BJ (cell line): Measurements from ENCODE around the gene KCNN3. TPM values are rescaled to one million over a fixed set of nuclear protein-coding genes. Genes with fewer than 3 reads are reported as not detected.

Experiments
- CTCF ChIA-PET: fragments of 350-600 bp; formaldehyde crosslinking; extraction: SDS; loops from one replicate; lab custom pipeline; 2021; ENCODE audit warnings: antibody characterized with exemption, inconsistent platforms; lab: Yijun Ruan, JAX
- POLR2A ChIA-PET: fragments of 300-600 bp; sonication (Branson Sonifier 250); formaldehyde crosslinking; extraction: SDS; loops from one replicate; lab custom pipeline; 2021; ENCODE audit warnings: antibody characterized with exemption; lab: Charles Lee
- DNase-seq: peaks from one replicate; pipeline ENCODE4 v3.0.0-alpha.2; 2011; ENCODE audit warnings: low read depth
- H3K27me3 ChIP-seq: 2 replicates; pipeline ENCODE4 v1.6.0; 2011; ENCODE audit warnings: low read length; ENCODE audit not compliant: control insufficient read depth, insufficient read depth
- H3K36me3 ChIP-seq: 2 replicates; pipeline ENCODE4 v1.5.1; 2011; ENCODE audit warnings: low read length; ENCODE audit not compliant: control insufficient read depth, insufficient read depth
- H3K4me3 ChIP-seq: 2 replicates; pipeline ENCODE4 v1.5.1; 2011; ENCODE audit warnings: low read depth, mild to moderate bottlenecking, control low read depth, low read length
- CTCF ChIP-seq: IDR thresholded peaks from 2 replicates; pipeline ENCODE4 v1.5.1; 2011; ENCODE audit warnings: low read depth, mild to moderate bottlenecking, control low read depth, inconsistent platforms, low read length, moderate library complexity; ENCODE audit not compliant: insufficient read depth
- polyA plus RNA-seq: library from polyadenylated mRNA; depleted of rRNA; stranded (reverse); fragments of >200 nt; gene quantifications from 2 replicates; pipeline ENCODE4 v1.2.3, GENCODE V29; 2011

The KCNN3 gene
- polyA plus RNA-seq, 1 experiment, result not detected

DNA sequence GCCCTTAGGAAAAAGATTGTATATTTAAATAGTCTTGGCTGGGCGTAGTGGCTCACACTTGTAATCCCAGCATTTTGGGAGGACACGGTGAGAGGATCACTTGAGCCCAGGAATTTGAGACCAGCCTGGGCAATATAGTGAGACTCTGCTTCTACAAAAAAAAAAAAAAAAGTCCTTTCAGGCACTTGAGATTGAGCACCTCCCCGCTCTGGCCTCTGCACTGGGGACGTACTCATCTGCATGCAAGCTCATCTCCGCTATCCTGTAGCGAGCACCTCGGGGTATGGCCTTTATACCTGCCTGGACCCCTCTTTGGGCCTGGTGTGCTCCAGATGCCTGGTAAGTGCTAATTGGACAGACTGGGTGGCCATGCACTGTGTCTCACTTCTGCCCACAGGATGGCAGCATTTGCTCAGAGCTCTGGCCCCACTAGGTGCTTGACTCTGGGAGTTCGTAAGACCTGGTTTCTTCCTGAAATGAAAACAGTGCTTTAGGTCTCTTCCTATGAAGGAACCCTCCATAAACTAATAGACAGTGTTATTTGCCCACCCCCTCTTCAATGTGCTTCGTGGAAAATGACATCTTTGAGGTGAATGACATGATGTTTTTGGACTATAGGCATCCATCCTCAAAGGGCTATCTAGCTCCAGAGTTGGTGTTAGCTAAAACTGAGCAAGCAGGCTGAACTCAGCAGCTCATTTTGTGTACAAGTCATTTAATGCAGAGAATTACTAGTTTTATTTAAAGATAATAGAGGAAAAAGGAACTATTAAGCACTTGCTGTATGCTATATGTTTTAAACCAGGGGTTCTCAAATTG lies 200.4 kb downstream of the KCNN3 start:
- peak; percentile 4 for DNase-seq
- TF ChIP-seq CTCF, result peak; percentile 70
- POLR2A ChIA-PET, result no interaction called here
- H3K27me3 ChIP-seq, result peaks cover 5% of the 10 kb centered on the region; the same call in 1 of the 2 replicates
- H3K36me3 ChIP-seq, result no peaks in the 10 kb centered on the region
- no peak overlapping the region for H3K4me3 ChIP-seq
- CTCF ChIA-PET, result interaction anchor here (0.5 to 2.5 kb wide), 21 partner anchors 12 to 415 kb away, joined by 3 to 36 read pairs (median 4); no protein-coding TSS in a partner anchor

- Histone ChIP-seq H3K27me3 (peaks cover 8% of the 10 kb centered on the region; the same call in 1 of the 2 replicates), H3K4me3 (no peak overlapping the region), H3K36me3 (no peaks in the 10 kb centered on the region)
- no peak for TF ChIP-seq CTCF
- ChIA-PET POLR2A (no interaction called here), CTCF (interaction anchor here (1.2 to 1.8 kb wide), 3 partner anchors 106 to 212 kb away, joined by 3 to 4 read pairs (median 4); no protein-coding TSS in a partner anchor)
- DNase-seq, result no peak
Measured at GRCh38 chr1:154666051-154666790, 203.9 kb downstream of the KCNN3 start.

GRCh38 chr1:154664331-154665002 lies 205.6 kb downstream of the KCNN3 start:
- CTCF ChIA-PET, result interaction anchor here (0.7 to 0.9 kb wide), 2 partner anchors 15 to 105 kb away, joined by 3 read pairs; no protein-coding TSS in a partner anchor
- TF ChIP-seq CTCF, result no peak
- H3K36me3 ChIP-seq, result no peaks in the 10 kb centered on the region

DNA sequence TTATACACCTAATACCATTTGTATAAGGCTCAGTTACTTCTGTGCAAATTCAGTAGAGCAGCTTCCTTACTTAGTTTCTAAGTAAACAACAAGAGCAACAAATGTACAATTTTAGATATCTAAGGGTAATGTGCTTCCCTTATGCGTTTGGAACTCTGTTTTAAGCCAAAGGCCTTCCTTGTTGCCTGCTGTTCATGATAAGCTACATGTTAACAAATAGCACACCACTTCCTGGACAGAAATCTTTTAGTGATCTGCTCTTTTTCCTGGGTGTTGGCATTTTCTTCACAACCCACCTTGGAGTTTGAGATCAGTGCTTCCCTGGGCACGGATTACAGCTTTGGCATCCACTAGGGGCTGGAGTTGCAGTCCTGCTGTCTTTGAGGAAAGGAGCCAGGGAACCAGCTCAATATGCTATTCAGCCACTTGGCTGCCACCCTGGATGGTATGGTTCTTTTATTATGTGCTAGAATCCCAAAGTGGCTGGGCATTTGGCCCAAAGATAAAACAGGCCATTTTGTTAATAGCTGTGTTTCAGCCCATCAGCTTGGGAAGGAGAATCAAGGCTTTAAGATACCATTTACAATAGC lies 206.5 kb downstream of the KCNN3 start:
- ChIA-PET CTCF (interaction anchor here (0.7 to 0.9 kb wide), 3 partner anchors 12 to 104 kb away, joined by 3 to 4 read pairs (median 3); no protein-coding TSS in a partner anchor), POLR2A (no interaction called here)
- no peak for TF ChIP-seq CTCF
- Histone ChIP-seq H3K27me3 (peaks cover 11% of the 10 kb centered on the region), H3K36me3 (no peaks in the 10 kb centered on the region), H3K4me3 (no peak overlapping the region)
- no peak for DNase-seq

More at GRCh38 chr1:154664331-154665002, 205.6 kb downstream of the KCNN3 start:
- POLR2A ChIA-PET, result no interaction called here
- DNase-seq, result no peak
- H3K4me3 ChIP-seq, result no peak overlapping the region
- peaks cover 11% of the 10 kb centered on the region for H3K27me3 ChIP-seq
